Head of caudate nucleus (tissue), 42 donors: ENCODE results near the gene SV2C.
"Not testable (repeated sequence)": the region's sequence is repeated elsewhere in the genome, so short reads cannot be mapped to it uniquely, and the experiment has no call there.

Experiments used
- DNase-seq, 42 donors: peaks; one replicate each; pipeline versions ENCODE4 v3.0.0 to v3.0.0-alpha.2; 2020 to 2021; ENCODE audit warnings: mixed read lengths in 7 of 42
- intact Hi-C: fragments of 100-400 bp; cut with DNase I; formaldehyde crosslinking; loops from one replicate; pipeline ENCODE4 v1.15.0; 2022

SV2C gene, protein sequence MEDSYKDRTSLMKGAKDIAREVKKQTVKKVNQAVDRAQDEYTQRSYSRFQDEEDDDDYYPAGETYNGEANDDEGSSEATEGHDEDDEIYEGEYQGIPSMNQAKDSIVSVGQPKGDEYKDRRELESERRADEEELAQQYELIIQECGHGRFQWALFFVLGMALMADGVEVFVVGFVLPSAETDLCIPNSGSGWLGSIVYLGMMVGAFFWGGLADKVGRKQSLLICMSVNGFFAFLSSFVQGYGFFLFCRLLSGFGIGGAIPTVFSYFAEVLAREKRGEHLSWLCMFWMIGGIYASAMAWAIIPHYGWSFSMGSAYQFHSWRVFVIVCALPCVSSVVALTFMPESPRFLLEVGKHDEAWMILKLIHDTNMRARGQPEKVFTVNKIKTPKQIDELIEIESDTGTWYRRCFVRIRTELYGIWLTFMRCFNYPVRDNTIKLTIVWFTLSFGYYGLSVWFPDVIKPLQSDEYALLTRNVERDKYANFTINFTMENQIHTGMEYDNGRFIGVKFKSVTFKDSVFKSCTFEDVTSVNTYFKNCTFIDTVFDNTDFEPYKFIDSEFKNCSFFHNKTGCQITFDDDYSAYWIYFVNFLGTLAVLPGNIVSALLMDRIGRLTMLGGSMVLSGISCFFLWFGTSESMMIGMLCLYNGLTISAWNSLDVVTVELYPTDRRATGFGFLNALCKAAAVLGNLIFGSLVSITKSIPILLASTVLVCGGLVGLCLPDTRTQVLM

DNA sequence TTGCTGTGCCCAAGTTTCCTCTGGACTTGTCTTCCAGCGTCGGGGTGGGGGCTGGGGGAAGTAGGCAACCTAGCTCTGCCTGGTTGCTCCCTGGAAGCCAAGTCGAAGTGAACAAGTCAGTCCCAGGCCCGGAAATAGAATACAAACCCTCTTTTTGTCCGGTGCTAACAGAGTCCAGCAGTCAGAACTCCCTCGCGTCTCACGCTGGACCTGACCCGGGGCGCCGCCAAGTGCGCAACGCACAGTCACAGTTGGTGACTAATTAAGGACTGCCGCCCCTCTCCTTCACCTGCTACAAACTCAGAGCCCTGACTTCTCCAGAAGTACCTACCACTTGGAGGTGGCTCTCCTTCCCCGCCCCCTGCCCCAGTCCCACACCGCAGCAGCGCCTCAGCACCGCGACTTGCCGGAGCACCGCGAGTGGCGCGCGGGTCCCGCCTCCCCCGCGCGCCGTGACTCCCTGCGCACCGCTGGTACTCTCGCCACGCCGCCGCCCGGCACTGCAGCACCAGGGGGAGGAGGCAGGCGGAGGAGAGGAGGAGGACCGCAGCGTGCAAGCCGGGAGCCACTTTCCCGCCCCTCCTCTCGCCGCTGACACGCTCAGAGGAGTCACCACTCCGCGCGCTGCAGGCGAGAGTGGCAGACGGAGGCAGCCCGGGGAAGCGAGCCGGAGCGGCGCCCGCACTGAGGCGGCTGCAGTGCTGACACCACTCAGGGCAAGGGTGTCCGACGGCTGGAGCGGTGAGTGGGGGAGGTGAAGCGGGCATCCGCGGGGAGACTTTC, at the start of gene SV2C:
TSS of gene SV2C (plus strand) at position 612 of the 783 bp plus-strand sequence. CDS start 48,368 bp downstream, outside the sequence.
- DNase-seq = peak; percentile 13 to 89 (median 64)

DNA sequence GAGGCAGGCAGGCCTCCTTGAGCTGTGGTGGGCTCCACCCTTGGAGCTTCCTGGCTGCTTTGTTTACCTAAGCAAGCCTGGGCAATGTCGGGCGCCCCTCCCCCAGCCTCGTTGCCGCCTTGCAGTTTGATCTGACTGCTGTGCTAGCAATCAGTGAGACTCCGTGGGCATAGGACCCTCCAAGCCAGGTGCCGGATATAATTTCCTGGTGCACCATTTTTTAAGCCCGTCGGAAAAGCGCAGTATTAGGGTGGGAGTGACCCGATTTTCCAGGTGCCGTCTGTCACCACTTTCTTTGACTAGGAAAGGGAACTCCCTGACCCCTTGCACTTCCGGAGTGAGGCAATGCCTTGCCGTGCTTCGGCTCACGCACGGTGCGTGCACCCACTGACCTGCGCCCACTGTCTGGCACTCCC, 45.4 kb upstream of the SV2C start:
- DNase-seq, intact Hi-C loops: not testable (repeated sequence)

More for the DNA sequence above, at the start of gene SV2C:
- intact Hi-C loops = no loop called here

DNA sequence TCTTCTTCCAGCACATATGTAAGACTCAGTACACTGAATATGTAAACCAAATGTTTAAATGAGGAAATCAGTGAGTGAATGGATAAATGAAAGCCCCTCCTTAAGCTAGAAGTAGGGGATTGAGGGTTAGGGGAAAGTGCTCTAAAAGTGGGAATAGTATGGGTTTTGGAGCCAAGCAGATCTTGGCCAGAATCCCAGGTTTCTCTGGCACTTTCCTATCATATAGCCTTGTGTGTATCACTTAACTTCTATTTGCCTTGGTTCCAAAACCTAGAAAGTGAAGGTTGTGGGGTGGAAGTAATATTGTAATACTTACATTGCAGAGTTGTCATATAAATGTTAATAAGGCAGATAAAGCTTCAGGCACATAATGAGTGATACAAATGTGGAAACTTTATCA, 45.0 kb upstream of the SV2C start:
- DNase-seq = no peak
- intact Hi-C loops = no loop called here

DNA sequence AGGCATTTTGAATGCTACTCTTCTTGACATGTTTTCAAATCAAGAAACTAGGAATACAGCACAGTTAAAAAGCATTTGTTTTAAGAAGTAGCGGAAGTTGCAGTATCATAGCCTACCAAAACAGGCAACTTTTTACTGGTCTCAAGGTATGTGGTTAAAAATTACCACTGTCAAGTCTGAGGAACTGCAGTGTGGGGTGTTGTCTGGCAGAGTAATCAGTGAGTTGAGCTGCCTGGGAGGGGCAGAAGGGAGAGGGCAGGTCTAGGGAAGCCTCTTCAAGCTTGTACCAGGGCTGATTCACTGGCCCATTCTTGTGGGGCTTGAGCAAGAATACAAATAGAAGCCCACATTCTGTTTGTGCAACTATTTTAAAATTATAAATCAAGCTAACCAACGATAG, 42.4 kb upstream of the SV2C start:
- intact Hi-C loops = no loop called here
- DNase-seq = no peak

DNA sequence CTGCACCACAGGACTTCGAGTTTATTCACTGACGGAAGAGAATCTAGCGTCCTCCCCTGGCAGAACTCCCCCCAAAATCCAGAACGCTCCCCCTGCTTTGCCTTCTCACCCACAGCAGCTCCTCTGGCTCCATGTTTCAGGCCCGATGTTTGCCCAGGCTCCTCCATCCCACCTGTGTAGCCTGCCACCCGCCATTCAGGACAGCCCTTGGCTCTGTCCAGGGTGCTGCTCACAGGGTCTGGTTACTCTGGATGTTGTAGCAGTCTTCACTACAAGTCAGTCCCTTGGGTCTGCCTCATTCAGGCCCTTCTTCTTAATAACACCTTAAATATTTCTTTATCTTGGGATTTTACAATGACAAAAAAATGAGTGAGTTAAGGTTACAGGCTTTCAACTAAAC, 41.3 kb upstream of the SV2C start:
- intact Hi-C loops = no loop called here
- no peak for DNase-seq

DNA sequence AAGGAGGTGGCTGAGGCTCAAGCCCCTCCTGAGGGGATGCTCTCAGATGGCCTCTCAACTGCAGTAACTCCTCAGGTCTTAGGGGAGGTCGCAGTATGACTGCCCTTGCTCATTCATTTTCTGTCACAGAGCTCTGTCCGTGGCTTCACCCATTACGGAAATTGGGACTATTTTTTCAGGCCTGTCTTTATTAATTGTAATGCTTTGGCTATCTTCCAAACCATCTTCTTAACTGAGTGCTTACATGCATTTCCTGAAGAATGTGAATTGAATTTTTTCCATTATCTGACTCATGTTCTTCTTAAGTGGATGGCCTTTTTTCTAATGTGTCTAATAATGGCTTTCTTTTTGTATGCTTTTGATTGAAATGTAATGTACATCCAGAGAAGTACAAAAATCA, 36.4 kb upstream of the SV2C start:
- intact Hi-C loops = no loop called here
- DNase-seq = no peak

DNA sequence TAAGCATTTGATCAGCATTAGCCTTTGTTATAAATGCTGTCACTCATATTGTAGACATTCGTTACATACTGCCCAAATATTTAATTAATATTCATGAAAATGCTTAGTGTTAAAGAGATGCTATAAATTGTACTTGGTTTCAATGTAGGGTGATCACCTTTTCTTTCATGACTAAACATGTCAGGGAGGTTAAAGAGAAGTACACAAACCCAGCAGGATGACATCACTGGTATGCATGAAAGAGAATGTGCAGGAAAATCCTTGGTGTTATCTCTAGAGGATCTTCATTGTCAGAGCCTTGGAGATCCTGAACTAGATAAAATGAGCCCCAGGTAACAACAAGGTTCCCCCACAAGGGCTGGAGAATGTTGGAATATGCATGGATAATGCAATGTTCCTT, 33.0 kb upstream of the SV2C start:
- DNase-seq = no peak
- intact Hi-C loops = no loop called here

DNA sequence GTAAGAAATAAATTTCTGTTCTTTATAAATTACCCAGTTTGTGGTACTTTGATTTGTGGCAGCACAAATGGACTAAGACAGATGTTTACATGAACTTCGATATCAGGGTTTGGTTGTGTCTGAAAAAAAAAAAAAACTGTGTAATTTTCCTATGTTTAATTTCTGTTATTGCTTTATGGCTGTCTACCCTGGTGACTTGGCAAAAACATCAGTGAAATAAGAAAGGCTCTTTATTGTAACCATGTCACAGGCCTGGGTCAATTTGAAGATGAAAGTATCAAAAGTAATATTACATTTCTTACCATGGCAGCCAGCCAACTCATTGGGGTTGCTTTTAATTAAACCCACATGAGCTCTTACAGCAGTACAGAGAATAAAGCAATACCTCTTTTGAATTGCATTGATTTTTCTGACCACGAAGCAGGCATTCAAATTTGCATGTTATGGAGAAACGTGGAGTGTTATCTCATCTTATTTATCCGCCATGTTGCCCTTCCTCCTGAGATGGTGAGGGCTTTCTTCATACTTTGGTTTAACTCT, 20.6 kb upstream of the SV2C start:
- DNase-seq = no peak
- intact Hi-C loops = no loop called here

DNA sequence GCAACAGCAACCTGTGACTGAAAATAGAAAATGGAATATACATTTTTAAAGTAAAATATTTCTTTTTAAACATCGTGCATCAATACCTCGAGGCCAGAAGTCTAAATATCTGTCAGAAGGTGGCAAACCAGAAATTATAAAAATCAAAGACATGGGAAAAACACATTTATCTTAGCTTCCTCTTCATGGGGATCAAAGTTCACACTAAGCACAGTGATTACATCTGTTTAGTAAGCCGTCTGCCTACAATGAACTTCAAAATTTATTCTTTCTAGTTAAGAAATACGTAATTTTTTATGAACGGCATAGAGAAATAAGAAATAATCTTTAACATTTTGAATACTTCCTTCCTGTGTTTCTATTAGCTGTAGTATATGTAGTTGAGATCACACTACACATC, 17.9 kb upstream of the SV2C start:
- DNase-seq = no peak
- intact Hi-C loops = no loop called here

DNA sequence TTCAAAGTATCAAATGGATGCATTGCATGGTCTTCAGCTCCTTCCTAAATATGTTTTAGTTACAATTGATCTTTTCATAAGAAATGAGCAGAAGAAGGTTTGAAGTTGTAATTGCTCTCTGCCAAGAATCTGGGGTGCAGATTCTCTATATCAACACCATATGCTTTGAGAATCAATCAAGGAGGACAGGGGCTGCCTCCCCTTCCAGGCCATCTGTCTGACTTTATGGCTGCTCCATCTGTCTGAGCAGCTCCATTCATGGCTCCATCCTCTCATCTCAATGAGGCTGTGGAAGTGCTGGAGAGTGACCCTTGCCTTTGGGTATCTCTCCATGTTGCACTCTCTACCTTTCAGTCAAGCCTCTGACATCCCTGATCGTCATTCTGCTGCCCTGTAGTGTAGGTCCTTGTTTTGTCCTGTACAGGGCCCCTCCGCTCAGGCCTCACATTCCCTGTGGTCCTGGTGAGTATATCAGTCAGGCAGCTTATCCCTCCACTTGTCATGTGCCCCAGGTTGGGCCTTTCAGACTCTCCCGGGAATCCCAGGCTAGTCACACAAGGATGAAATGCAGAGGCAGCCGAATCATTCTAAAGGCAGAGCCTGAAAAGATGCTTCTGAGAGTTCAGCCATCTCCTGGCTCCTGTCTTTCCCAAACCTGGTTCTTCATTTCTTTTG, 14.0 kb upstream of the SV2C start:
- DNase-seq = no peak
- intact Hi-C loops = no loop called here

DNA sequence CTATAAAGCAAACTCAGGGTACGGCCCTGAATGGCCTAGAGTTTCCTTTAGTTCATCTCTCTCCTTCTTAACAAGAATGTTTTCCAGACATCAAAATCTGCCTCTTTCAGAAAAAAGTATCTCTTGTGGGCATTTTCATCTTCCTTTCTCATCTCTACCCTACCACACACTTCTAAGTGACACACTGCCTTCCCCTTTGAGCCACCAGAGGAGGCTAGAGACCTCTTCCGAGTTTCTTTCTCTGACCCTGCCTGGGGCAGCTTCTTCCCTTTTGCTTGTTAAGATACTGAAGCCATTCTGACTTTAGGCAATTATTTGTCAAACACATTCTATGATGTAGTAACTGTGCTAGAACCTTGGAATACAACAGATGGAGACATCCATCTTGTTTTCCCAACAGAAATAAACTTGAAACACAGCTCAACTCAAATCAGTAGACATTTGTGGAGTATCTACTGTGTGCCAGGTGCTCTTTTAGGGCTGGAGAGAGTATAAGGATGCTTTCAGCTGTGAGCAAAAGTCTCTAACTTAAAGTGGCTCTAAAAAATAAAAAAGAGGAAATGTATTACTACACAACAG, 8.6 kb upstream of the SV2C start:
- DNase-seq = peak in 2 of 42 donors; percentile 13 to 28
- intact Hi-C loops = no loop called here

DNA sequence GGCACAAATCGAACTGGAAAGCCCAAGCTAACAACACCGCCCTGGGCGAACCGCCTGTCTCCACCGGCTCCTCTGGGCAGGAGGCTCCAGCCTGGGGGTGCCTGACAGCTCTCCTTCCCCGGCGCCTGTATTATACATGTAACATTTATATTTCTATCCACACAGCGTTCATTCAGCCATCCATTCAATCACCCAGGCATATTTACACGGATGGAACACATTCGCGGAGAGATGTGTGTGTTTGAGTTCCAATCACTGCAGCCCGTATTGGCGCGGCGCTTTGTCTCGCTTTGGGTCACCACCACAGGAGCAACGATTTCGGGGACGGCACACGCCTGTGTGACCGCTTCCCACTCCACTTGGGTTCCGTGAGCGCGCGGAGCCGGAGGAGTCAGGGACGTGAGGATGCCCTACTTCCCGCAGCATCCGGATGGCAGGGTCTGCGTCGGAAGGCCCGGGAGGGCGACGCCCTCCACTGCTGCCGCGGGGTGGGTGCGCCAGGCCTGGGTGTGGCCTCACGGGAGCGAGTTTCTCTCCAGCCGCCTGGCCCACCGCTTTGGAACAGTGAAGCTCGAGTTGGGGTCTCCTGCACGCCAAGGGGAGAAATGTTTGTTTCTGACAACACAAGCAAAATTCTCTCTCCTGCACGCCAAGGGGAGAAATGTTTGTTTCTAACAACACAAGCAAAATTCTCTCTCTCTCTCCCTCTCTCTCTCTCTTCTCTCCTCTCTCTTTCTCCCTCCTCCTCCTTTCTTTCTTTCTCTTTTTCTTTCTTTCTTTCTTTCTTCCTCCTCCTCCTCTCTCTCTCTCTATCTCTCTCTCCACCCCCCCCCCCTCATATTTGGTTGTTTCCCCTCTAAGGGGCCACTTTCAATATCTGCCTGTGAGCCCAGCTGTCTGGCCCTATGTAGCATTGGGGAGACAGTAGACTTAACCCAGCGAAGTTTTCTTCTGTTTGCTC, 1.1 kb upstream of the SV2C start:
- intact Hi-C loops = no loop called here
- DNase-seq = peak in 30 of 42 donors; percentile 3 to 57 (median 24)

DNA sequence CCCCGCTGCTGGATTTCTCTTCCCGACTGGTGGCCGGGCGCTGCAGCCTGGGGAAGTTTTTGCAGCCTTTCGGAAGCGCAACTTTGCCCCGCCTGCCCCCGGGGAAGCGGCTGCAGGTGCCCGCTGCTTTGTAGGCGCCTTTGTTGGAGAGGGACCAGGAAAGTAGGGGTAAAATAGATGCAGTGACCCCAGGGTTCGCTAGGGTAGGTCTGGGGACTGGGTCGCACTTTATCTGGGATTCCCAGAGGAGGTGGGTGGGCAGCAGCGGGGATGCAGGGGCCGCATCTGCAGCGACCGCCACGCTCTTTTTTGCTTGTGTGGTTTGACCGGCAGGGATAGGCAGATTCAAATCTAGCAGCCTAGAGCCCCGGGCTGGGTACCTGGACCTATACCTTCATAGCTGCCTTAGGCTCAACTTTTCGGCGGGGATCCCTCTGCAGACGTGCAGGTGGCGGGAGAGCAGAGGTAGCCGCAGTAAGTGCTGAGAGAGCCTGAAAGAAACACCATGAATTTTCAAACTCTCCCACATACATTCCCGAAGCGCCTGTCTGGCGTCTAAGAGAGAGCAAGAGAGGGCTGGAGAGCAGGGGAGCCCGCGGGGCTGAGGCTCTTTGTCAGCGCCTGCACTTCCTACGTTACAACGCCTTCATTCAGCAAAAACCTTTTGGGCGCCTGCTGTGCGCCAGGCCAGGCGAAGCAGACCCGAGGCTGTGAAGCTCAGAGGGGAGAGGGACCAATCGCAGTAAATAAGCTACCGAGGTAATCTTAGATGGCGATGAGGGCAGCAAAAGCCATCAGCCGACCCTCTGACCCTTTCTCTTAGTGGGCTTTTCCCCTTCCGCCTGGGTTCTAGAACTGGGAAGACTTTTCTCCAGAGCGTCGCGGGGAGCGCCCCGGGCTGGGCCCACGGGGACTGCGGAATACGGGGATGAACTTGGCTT, 642 bp downstream of the SV2C start:
- DNase-seq = peak in 20 of 42 donors; percentile 2 to 47 (median 25)
- intact Hi-C loops = no loop called here

DNA sequence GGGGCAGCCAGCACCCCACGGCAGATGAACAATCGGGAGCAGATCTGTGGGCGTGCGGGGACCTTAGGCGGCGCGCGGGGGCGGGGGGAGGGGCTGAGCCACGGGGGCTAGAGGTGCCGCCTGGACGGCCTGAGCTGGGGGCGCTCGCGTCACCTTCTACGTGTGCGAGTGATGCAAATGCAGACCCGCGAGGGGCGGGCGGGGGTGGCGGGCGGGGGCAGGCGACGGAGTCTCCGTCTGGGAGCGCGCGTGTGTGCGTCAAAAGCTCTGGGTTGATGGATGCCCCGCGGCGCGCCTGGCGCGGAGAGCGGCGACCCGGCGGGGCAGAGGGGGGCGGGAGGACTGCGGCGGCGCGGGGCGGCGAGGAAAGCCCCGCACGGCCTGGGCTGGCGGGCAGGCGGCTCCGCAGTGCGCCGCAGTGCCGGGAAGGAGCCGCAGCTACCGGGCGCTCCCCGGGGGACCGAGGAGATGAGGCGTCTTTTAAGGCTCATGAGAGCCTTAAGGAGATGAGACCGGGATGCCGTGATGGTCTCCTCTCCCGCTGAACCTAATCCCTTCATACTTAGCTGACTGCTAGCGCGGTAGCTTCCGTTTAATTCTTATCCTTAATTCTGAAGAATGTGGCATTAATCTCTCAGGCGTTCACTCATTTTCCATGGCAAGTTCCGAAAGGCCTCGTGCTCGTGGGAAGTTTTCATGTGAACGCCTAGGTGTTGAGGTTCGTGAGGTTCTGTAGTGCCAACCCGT, 1.5 kb downstream of the SV2C start:
- intact Hi-C loops = no loop called here
- peak in 38 of 42 donors; percentile 10 to 70 (median 40) for DNase-seq

DNA sequence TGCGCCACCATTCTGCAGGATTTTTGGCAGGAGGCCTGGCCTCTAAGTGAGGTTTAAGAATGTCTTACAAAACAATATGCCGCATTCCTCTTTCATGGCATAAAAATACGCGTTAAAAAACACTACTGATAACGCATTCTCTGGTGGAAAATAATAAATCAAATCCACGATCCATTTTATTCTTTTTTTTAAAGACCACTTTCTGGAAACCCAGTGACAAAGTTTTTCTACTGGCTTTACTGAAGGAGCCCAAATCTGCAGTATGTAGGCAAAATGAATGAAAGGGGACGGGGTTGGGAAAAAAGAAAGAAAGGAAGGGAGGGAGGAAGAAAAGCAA, 2.0 kb downstream of the SV2C start:
- DNase-seq = peak in 1 of 42 donors; percentile 31
- intact Hi-C loops = no loop called here

DNA sequence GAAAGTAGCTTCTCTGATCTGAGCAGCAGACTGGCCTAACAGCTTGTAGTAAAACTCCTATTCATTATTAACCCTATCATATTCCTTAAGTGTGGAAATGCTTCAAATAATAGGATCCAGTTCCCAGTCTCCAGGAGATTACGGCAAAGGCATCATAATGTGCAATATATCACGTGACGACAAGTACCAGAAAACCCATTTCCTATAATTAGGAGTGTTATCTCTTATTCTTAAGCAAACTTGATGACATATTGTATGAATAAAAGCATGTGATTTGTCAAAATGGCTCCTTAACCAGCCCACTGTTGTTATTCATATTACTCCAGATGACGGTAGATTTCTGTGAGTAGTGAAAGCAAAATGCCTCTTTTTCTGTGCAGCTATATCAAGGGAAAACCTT, 2.9 kb downstream of the SV2C start:
- DNase-seq = no peak
- intact Hi-C loops = no loop called here
